Activated CD8-positive, alpha-beta T cell treated with anti-CD3 and anti-CD28 coated beads for 36 hours (primary cell): ENCODE data around the gene RNF207. TPM values are rescaled to one million over a fixed set of nuclear protein-coding genes. Genes with fewer than 3 reads are reported as not detected.

Experiments
- ATAC-seq: fragments of 200-7000 bp; cut with Tn5 transposase; one replicate; pipeline ENCODE4 v1.10.0; 2021; ENCODE audit warnings: mild to moderate bottlenecking, moderate library complexity
- CTCF ChIA-PET: fragments of 350-600 bp; sonication (Branson Sonifier 250); formaldehyde crosslinking; loops from one replicate; lab custom pipeline; 2021; ENCODE audit warnings: antibody characterized with exemption; lab: Charles Lee
- POLR2A ChIA-PET: fragments of 350-600 bp; sonication (Branson Sonifier 250); formaldehyde crosslinking; loops from one replicate; lab custom pipeline; 2021; ENCODE audit warnings: antibody characterized with exemption; lab: Charles Lee
- DNase-seq: peaks from one replicate; pipeline ENCODE4 v3.0.0-alpha.2; 2020
- H3K27ac Mint-ChIP-seq: one replicate; pipeline ENCODE4 v1.8.0; 2021; ENCODE audit warnings: mild to moderate bottlenecking, mixed read lengths
- H3K27me3 Mint-ChIP-seq: one replicate; pipeline ENCODE4 v1.8.0; 2021; ENCODE audit warnings: mixed read lengths
- H3K36me3 Mint-ChIP-seq: one replicate; pipeline ENCODE4 v1.8.0; 2021; ENCODE audit warnings: low read depth, mixed read lengths
- H3K4me1 Mint-ChIP-seq: one replicate; pipeline ENCODE4 v1.8.0; 2021; ENCODE audit warnings: low read depth, mixed read lengths
- H3K4me3 Mint-ChIP-seq: one replicate; pipeline ENCODE4 v1.8.0; 2021; ENCODE audit warnings: mild to moderate bottlenecking, moderate library complexity, mixed read lengths
- H3K9me3 Mint-ChIP-seq: one replicate; pipeline ENCODE4 v1.8.0; 2021; ENCODE audit warnings: mixed read lengths
- intact Hi-C: fragments of 100-400 bp; cut with micrococcal nuclease; formaldehyde crosslinking; loops from one replicate; pipeline ENCODE4 v1.10.0; 2022
- total RNA-seq, 2 experiments: library from RNA; stranded (reverse); gene quantifications; one replicate each; pipeline ENCODE4 v1.2.3, GENCODE V29; 2021
- TF ChIP-seq, protein P1 (sequence below): fragments of 200-600 bp; IDR thresholded peaks from one replicate; pipeline ENCODE4 v1.8.0; 2022; ENCODE audit warnings: antibody characterized with exemption, mild to moderate bottlenecking

RNF207 gene
- total RNA-seq, 2 experiments from 2014 or later, result 4.9 to 9.9 TPM

DNA sequence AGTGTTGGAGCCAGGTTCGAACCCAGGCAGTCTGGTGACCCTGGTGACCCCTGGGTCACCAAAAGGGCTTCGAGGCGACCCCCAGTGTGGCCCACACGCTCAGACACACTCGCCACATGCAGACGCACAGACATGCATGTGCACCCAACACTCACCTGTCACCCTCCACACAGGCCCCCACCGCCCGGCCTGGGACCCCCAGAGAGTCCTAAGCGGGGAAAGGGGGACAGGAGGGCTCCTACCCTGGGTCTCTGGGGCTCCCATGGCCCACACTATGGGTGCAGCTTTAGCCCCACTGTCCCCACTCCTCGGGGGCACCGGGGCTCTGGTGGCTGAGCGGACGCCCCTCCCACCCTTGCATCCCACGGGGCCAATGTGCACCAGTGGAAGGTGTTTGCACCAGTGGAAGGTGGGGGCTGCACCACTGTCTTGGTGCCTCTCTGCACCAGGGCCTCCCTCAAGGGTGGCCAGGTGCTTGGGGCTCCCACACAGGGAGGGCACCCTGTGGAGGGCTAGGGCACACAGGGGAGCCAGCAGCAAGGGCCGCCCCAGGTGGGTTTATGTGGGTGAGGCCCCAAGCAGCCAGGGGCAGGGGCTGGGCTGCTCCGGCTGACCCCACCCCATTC is 35.7 kb upstream of the RNF207 start:
- Mint-ChIP-seq H3K4me1 (no peaks in the 10 kb centered on the region), H3K27ac (no peak overlapping the region), H3K9me3 (no peaks in the 10 kb centered on the region), H3K36me3 (no peaks in the 10 kb centered on the region), H3K4me3 (no peak overlapping the region), H3K27me3 (peaks cover 2% of the 10 kb centered on the region)
- ChIA-PET POLR2A (no interaction called here), CTCF (no interaction called here)
- TF ChIP-seq, protein P1, sequence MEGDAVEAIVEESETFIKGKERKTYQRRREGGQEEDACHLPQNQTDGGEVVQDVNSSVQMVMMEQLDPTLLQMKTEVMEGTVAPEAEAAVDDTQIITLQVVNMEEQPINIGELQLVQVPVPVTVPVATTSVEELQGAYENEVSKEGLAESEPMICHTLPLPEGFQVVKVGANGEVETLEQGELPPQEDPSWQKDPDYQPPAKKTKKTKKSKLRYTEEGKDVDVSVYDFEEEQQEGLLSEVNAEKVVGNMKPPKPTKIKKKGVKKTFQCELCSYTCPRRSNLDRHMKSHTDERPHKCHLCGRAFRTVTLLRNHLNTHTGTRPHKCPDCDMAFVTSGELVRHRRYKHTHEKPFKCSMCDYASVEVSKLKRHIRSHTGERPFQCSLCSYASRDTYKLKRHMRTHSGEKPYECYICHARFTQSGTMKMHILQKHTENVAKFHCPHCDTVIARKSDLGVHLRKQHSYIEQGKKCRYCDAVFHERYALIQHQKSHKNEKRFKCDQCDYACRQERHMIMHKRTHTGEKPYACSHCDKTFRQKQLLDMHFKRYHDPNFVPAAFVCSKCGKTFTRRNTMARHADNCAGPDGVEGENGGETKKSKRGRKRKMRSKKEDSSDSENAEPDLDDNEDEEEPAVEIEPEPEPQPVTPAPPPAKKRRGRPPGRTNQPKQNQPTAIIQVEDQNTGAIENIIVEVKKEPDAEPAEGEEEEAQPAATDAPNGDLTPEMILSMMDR, result no peak
- intact Hi-C loops, result no loop called here
- no peak for ATAC-seq
- no peak for DNase-seq

DNA sequence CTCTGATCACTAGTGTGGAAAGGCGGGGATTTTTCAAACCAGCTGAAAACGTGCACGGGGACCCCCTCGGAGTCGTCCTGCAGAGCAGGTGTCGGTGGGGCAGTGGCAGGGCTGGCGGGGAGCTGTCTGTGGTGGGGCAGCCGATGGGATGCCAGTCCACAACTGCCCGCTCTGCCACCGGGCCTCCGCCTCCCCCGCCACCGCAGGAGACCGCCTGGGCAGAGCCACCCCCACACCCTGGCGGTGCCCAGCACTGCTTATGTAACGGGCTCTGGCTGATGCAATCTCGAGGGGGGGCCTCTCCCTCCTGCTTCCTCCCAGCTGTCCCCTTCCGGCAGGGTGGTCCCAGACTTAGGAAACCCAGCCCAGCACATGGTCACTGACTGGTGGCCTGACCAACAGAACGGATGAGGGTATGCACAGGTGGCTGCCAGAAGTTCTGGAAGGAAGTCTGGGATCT is 35.1 kb upstream of the RNF207 start:
- intact Hi-C loops, result no loop called here
- DNase-seq (no peak), ATAC-seq (no peak)
- Mint-ChIP-seq H3K4me3 (no peak overlapping the region), H3K27ac (no peak overlapping the region), H3K9me3 (no peaks in the 10 kb centered on the region), H3K27me3 (peaks cover 2% of the 10 kb centered on the region), H3K4me1 (no peaks in the 10 kb centered on the region), H3K36me3 (no peaks in the 10 kb centered on the region)
- ChIA-PET CTCF (no interaction called here), POLR2A (no interaction called here)
- TF ChIP-seq, protein P1, result no peak

DNA sequence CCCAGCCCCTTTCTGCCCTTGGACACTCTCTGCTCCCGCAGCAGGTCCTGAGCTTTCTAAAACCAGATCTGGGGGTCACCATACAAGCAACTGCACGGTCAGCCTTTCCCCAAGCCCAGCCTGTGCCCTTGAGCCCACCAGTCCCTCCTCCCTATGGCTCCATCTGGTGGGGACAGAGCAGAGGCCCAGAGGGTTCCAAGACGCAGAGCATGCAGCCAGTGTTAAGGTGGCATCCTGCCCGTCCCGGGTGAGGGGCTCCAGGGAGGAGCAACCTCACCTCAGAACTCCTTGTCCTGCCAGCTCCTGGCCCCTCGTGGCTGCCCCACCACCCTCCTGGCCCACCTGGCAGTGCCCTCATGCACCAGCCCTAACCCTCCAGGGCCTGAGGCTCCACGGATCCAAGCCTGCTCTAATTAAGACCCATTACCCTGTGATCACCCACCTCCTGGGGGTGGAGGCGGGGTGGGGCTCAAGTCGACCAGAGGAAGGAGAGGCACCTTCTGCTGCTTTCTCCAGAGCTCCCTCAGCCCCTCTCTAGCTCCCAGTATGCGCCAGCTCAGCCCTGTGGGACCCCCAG is 34.3 kb upstream of the RNF207 start:
- H3K9me3 Mint-ChIP-seq, result no peaks in the 10 kb centered on the region
- DNase-seq (no peak), ATAC-seq (no peak)
- no peak overlapping the region for H3K27ac Mint-ChIP-seq
- H3K27me3 Mint-ChIP-seq, result peaks cover 6% of the 10 kb centered on the region
- CTCF ChIA-PET, result no interaction called here
- no peaks in the 10 kb centered on the region for H3K36me3 Mint-ChIP-seq
- H3K4me1 Mint-ChIP-seq, result no peaks in the 10 kb centered on the region
- intact Hi-C loops, result no loop called here
- no peak overlapping the region for H3K4me3 Mint-ChIP-seq
- TF ChIP-seq, protein P1, result no peak
- POLR2A ChIA-PET, result interaction anchor here (0.8 kb wide), 1 partner anchor 64 kb away, joined by 3 read pairs; the partner anchor contains the start of gene ICMT

DNA sequence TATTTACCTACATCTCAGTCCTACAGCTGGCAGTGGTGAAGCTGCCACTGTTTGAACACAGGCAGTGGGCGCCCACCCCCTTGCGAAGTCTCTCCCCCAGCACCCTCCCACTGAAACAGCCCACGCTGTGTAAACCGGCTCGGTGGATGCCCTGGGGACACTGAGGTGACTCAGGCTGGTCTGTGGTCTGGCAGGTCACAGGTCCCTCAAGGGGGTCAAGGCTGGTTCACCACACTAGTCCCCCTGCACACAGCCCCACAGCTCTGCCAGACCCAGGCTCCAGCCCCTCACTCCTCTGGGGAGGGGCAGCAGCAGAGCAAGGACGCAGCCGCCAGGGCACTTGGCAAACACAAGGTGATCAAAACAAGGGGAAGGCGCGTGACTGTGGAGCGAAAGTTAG is 33.4 kb upstream of the RNF207 start:
- H3K9me3 Mint-ChIP-seq, result no peaks in the 10 kb centered on the region
- no peak overlapping the region for H3K4me3 Mint-ChIP-seq
- H3K27me3 Mint-ChIP-seq, result peaks cover 14% of the 10 kb centered on the region
- CTCF ChIA-PET, result no interaction called here
- no peak overlapping the region for H3K27ac Mint-ChIP-seq
- no peaks in the 10 kb centered on the region for H3K36me3 Mint-ChIP-seq
- POLR2A ChIA-PET, result no interaction called here
- H3K4me1 Mint-ChIP-seq, result no peaks in the 10 kb centered on the region
- DNase-seq (no peak), ATAC-seq (no peak)
- TF ChIP-seq, protein P1, result no peak
- intact Hi-C loops, result no loop called here

DNA sequence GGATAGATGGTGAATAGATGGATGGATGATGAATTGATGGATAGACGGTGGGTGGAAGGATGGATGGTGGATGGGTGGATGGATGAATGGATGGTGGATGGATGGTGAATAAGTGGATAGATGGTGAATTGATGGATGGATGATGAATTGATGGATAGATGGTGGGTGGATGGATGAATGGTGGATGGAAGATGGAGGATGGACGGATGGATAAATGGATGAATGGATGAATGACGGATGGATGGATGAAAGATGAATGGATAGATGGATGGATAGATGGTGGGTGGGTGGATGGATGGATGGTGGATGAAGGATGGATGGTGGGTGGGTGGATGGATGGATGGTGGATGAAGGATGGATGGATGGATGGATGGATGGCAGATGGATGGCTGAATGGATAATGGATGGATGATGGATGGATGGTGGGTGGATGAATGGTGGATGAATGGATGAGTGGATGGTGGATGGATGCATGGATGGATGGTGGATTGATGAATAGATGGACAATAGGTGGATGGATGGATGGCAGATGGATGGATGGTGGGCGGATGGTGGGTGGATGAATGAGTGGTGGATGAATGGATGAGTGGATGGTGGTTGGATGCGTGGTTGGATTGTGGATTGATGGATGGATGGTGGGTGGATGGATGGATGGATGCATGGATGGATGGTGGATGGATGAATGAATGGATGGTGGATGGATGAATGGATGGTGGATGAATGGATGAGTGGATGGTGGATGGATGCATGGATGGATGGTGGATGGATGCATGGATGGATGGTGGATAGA is 31.1 kb upstream of the RNF207 start:
- DNase-seq (no peak), ATAC-seq (no peak)
- Mint-ChIP-seq H3K27ac (no peak overlapping the region), H3K4me3 (no peak overlapping the region), H3K36me3 (no peaks in the 10 kb centered on the region), H3K9me3 (no peaks in the 10 kb centered on the region), H3K4me1 (peaks cover 2% of the 10 kb centered on the region), H3K27me3 (peaks cover 29% of the 10 kb centered on the region)
- POLR2A ChIA-PET, result no interaction called here
- intact Hi-C loops, result no loop called here
- TF ChIP-seq, protein P1, result no peak
- CTCF ChIA-PET, result no interaction called here
